Measurements from ENCODE around the gene GFRA1. TPM values are rescaled to one million over a fixed set of nuclear protein-coding genes. Genes with fewer than 3 reads are reported as not detected.

Gene GFRA1
- polyA plus RNA-seq, 1 donor (not counting 4 experiments of a cell fraction or from before 2014, with no cell fraction given) = not detected

DNA sequence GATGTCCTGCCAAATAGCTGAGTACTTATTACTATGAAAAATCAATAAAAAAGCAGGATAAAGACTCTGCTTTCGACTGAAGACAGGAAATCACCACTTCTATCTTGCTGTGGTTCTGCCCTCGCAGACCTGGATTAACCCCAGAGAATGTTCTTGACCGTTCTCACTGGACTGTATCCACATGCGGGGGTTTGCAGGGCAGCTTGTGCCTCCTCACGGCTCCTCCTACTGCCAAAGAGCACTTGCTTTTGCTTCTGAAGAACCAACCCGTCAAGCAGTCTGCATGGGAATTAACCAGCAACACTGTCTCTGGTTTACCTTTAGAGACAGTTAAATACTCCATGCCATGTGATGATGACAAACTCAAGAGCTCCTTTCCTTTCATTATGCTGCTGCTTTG is 184.0 kb downstream of the GFRA1 start:
- DNase-seq (ENCODE audit: low read depth, low spot score) = no peak
- no peaks in the 10 kb centered on the region for H3K36me3 ChIP-seq (ENCODE audit: control insufficient read depth in 2 of 2, extremely low read depth in 1 of 2, insufficient read depth in 2 of 2, low read length in 2 of 2)
- no peaks in the 10 kb centered on the region for H3K79me2 ChIP-seq (ENCODE audit: control insufficient read depth, insufficient read depth, low read length)
- no peak for TF ChIP-seq EZH2 (IDR thresholded peaks at IDR 0.05; ENCODE audit: low read length)
- TF ChIP-seq, protein P1, sequence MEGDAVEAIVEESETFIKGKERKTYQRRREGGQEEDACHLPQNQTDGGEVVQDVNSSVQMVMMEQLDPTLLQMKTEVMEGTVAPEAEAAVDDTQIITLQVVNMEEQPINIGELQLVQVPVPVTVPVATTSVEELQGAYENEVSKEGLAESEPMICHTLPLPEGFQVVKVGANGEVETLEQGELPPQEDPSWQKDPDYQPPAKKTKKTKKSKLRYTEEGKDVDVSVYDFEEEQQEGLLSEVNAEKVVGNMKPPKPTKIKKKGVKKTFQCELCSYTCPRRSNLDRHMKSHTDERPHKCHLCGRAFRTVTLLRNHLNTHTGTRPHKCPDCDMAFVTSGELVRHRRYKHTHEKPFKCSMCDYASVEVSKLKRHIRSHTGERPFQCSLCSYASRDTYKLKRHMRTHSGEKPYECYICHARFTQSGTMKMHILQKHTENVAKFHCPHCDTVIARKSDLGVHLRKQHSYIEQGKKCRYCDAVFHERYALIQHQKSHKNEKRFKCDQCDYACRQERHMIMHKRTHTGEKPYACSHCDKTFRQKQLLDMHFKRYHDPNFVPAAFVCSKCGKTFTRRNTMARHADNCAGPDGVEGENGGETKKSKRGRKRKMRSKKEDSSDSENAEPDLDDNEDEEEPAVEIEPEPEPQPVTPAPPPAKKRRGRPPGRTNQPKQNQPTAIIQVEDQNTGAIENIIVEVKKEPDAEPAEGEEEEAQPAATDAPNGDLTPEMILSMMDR (optimal IDR thresholded peaks at IDR 0.05 in 1 of 3, IDR thresholded peaks at IDR 0.05 in 1 of 3, conservative IDR thresholded peaks at IDR 0.05 in 1 of 3; ENCODE audit: extremely low read depth in 1 of 3, insufficient read depth in 2 of 3, low read length in 3 of 3) = no peak
- dilution Hi-C loops (cut with MboI; ENCODE audit: extremely low pct_ligation_motif_present, low sequenced_read_pairs) = no loop called here
- H3K9ac ChIP-seq (ENCODE audit: control insufficient read depth, extremely low read depth, insufficient read depth, low read length) = no peak overlapping the region
- no peaks in the 10 kb centered on the region for H3K27me3 ChIP-seq (ENCODE audit: control insufficient read depth, extremely low read depth, insufficient read depth, low read length)
- no peak for FAIRE-seq
- no peaks in the 10 kb centered on the region for H3K4me1 ChIP-seq (ENCODE audit: control insufficient read depth, extremely low read depth, insufficient read depth, low read length)
- H3K27ac ChIP-seq (ENCODE audit: control insufficient read depth, insufficient read depth, low read length) = no peak overlapping the region
- no peaks in the 10 kb centered on the region for H3K9me1 ChIP-seq (ENCODE audit: control insufficient read depth, extremely low read depth, insufficient read depth, low read length)
- no peak overlapping the region for H2AFZ ChIP-seq (ENCODE audit: control insufficient read depth, low read length)
- H3K4me2 ChIP-seq (ENCODE audit: control insufficient read depth, extremely low read depth, insufficient read depth, low read depth, low read length) = no peak overlapping the region
- no peak overlapping the region for H3K4me3 ChIP-seq (ENCODE audit: control insufficient read depth in 2 of 3, extremely low read depth in 1 of 3, insufficient read depth in 2 of 3, low read depth in 1 of 3, low read length in 3 of 3)
- H4K20me1 ChIP-seq (ENCODE audit: control insufficient read depth, extremely low read depth, insufficient read depth, low read length) = no peaks in the 10 kb centered on the region
- no peaks in the 10 kb centered on the region for H3K9me3 ChIP-seq (ENCODE audit: control insufficient read depth, low read depth, low read length)

DNA sequence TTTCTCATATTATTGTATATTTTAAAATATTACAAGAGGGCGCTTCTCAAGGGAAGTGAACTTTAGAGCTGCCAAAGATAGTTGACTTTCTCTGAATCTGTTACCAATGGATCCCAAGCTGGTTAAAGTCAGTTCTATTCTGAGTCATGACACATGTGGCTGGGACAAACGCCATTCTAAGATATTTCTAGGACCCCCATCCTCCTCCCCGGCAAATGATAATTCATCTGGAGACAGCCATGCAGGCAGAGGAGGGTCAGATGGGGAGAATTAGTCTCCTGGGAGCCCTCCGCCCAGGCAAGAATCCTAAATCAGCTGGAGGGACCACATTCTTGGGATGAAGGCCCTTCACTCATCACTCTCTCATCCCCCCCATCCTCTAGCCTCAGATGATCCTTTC is 187.7 kb downstream of the GFRA1 start:
- Histone ChIP-seq H2AFZ (ENCODE audit: control insufficient read depth, low read length) (no peak overlapping the region), H3K27ac (ENCODE audit: control insufficient read depth, insufficient read depth, low read length) (no peak overlapping the region), H3K27me3 (ENCODE audit: control insufficient read depth, extremely low read depth, insufficient read depth, low read length) (no peaks in the 10 kb centered on the region), H3K4me2 (ENCODE audit: control insufficient read depth, extremely low read depth, insufficient read depth, low read depth, low read length) (no peak overlapping the region), H3K4me3 (ENCODE audit: control insufficient read depth in 2 of 3, extremely low read depth in 1 of 3, insufficient read depth in 2 of 3, low read depth in 1 of 3, low read length in 3 of 3) (no peak overlapping the region), H3K9ac (ENCODE audit: control insufficient read depth, extremely low read depth, insufficient read depth, low read length) (no peak overlapping the region), H3K36me3 (ENCODE audit: control insufficient read depth in 2 of 2, extremely low read depth in 1 of 2, insufficient read depth in 2 of 2, low read length in 2 of 2) (no peaks in the 10 kb centered on the region), H3K4me1 (ENCODE audit: control insufficient read depth, extremely low read depth, insufficient read depth, low read length) (no peaks in the 10 kb centered on the region), H3K79me2 (ENCODE audit: control insufficient read depth, insufficient read depth, low read length) (no peaks in the 10 kb centered on the region), H3K9me3 (ENCODE audit: control insufficient read depth, low read depth, low read length) (no peaks in the 10 kb centered on the region), H4K20me1 (ENCODE audit: control insufficient read depth, extremely low read depth, insufficient read depth, low read length) (no peaks in the 10 kb centered on the region), H3K9me1 (ENCODE audit: control insufficient read depth, extremely low read depth, insufficient read depth, low read length) (no peaks in the 10 kb centered on the region)
- FAIRE-seq (no peak), DNase-seq (ENCODE audit: low read depth, low spot score) (no peak)
- TF ChIP-seq, protein P1 (optimal IDR thresholded peaks at IDR 0.05 in 1 of 3, IDR thresholded peaks at IDR 0.05 in 1 of 3, conservative IDR thresholded peaks at IDR 0.05 in 1 of 3; ENCODE audit: extremely low read depth in 1 of 3, insufficient read depth in 2 of 3, low read length in 3 of 3) = no peak
- TF ChIP-seq EZH2 (IDR thresholded peaks at IDR 0.05; ENCODE audit: low read length) = no peak
- dilution Hi-C loops (cut with MboI; ENCODE audit: extremely low pct_ligation_motif_present, low sequenced_read_pairs) = no loop called here
